Skin of body (tissue), 2 donors: ENCODE data around the gene DAP. TPM values are rescaled to one million over a fixed set of nuclear protein-coding genes. Genes with fewer than 3 reads are reported as not detected.
"Not testable (repeated sequence)": the region's sequence is repeated elsewhere in the genome, so short reads cannot be mapped to it uniquely, and the experiment has no call there.

Experiments used
- DNase-seq: peaks from one replicate; lab custom pipeline; 2025; lab: John Stamatoyannopoulos, UW
- total RNA-seq: library from RNA; depleted of rRNA; stranded (reverse); fragments of >200 nt; gene quantifications from one replicate; pipeline ENCODE4 v1.2.3, GENCODE V29; 2014

Gene DAP, protein sequence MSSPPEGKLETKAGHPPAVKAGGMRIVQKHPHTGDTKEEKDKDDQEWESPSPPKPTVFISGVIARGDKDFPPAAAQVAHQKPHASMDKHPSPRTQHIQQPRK
- 27.4 TPM for total RNA-seq

DNA sequence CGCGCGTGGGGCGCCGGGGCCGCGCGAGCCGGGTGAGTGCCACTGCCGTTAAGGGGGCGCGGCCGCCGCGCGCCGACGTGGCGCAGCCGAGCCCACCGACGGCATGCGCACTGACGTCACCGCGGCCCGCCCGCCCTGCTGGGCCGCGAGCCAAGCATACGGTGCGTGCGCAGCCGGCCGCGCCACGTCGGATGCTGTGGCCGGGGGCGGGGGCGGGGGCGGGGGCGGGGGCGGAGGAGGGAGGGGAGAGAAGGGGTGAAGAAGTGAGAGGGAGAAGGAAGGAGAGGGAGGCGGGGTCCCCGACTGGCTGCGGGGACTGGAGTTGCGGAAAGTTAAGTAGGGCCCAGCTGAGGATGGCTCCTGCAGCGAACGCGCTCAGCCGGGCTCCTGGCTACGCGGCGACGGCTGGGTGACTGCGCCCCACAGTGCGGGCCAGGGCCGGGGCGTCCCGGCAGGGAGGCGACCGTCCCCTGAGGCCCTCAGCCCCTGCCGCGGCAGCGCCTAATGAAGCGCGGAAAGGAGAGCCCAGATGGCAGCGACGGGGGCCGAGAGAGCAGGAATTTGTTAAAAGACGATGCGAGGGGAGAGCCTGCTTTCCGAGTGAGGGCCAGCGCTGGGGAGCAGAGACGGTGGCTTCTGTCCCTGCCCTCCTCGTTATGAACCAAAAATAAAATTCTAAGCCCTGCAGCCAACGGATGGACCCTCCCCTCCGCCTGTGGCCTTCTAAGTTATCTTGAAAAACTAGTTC is at the start of gene DAP:
TSS of gene DAP (minus strand) at position 50 of the 748 bp plus-strand sequence. CDS start 166 bp downstream, outside the sequence.
- DNase-seq, result peak; percentile 92

DNA sequence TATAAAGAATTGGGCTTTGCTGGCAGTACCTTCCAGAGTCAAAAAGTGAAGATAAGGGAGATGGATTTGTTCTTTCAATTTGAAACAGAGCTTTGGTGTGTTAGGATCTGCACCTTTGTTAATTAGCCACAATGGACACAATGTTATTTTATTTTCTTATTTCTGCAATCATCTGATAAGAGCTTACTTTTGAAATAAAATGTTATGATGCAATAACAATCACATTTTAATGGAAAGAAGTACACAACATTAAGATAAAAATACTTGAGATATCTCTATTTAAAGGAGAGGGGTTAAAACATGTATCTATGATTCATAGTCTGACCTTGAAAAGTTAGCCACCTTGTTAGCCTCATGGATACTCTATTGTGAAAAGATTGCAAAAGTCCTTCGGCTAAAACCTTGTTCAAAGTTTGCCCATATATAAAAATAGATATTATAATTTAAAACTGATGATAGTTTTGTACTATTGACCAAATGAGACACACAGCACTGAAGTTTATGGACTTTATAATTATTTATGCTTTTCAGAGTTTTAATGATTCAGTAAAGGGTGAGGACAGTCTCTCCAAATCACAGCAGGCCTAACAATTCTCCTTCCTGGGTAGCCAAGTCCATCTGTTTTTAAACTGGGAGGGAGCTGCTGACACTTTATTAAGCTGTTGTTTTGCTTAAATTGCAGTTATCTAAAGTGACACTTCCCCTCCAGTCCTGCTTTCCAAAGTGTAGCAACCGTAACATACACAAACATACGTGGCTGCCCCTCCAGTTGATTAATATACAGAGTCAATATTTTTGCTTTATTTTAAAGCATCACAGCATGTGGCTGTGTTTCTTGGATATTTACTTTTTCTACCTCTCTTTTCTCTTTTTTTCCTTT is 47.6 kb upstream of the DAP start:
- no peak for DNase-seq

DNA sequence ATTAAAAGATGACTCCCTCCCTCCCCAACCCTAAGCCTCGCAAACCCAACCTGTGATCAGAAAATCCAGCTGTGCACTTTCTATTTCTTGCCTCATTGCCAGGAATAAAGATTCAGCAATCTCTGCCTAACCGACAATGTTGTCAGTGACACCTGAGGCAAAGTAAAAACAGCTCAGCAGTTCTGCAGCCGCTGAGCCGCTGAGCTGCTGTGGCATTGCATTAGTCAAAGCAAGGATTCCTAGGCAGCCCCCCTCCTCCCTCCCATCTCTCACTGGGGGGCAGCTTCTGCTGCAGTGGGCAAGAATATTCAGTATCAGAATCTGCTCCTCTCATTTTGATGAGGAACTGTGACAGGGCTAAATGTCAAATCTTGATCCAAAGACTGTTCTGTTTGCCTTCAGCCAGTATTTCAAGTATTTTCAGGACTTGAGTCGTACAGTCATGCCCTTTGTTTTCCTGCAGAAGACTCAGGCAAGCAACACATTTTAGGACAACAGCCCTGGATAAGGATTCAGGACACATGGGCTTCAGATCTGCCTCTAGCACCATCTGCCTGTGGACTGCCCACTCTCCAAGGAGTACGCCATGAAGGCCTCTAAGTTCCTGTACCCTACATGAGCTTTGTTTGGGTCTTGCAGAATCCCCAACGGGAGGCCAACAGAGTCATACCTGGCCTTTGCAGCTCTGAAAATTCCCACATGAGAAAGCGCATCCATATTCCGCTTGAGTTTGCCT is 41.1 kb upstream of the DAP start:
- DNase-seq, result no peak

DNA sequence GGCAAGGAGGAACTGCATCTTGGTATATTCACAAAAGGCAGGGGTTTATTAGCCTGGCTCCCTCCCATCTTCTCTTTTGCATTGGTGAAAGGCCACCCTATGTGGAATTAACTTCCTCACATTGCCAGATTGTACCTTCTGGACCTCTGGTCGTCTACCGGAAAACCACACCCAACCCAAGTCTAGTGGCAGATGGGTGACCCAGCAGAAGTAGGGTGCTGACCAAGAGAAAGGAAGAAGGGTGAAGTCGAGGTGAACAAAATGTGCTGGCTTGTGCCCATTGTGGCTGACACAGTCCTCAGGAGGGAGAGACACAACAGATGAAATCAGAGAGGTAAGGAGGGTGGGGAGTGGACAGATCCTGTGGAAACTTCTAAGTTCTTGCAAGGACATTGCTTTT is 39.8 kb upstream of the DAP start:
- DNase-seq, result no peak

DNA sequence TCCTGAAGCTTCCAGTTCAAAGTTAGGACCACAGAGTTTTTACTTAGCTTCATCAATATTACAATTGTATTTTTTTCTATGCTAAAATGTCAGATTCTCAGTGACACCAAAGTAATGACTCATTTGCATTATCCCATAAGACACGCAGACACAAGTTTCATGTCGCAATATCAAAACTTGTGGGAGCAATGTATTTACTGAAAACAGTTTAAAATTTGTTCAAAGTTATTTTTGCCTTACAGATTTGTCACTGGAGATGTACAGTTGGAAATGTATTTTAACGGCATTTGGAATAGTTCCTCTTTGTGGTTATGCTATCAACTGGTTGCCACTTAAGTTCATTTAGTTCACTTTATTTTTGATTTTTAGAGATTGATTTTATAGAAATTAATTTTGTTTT is 36.2 kb upstream of the DAP start:
- no peak for DNase-seq

DNA sequence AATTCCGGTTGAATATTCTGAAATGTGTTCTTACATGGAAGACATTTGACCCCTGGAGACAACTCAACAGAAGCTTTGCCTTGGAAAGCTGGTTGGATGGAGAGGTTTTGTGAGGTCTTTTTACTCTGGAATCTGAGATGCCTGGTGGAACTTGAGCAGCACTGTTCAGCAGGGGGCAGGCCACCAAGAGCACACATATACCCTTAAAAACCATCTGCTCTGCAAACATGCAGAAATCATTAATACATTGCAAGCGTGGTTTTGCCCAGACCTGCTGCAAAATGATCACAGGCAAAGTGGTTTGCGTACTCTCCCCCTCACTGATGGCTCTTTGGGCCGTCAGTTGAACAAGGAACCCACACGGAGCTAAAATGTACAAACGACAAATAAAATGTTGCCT is 32.8 kb upstream of the DAP start:
- no peak for DNase-seq

DNA sequence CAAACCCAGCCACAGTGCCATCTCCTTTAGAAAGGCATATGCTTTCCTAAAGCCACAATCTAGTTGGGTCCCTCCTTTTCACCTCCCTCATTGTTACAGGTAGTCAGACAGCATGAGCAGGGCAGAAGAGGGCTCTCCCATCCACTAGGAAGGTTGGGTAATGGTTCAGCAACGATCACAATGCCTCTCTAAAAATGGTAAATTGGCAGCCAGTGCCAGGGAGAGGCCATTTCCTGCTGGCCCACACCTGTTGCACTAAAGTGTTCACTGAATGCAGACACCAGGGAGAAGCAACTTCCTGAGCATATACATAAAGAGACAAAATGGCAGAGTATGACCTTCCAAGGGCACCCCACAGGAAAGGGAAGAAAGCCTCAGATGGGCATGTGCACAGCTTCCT is 31.3 kb upstream of the DAP start:
- no peak for DNase-seq

DNA sequence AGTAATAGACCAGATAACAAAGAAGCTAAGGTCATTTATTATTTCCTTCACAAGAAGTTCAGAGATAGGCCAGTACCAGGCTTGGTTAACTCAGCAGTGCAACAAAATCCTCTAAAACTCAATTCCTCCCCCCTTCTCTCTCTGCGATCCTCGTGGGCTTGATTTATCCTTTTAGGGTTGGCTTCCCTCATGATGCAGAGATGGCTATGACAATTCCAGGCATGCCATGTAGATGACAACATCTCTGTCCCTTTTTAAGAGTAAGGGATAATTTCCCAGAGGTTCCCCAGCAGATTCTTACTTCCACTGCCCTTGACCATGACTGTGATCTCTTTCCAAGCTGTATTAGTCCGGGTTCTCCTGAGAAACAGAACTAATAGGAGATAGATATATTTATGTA is 28.7 kb upstream of the DAP start:
- DNase-seq, result no peak

DNA sequence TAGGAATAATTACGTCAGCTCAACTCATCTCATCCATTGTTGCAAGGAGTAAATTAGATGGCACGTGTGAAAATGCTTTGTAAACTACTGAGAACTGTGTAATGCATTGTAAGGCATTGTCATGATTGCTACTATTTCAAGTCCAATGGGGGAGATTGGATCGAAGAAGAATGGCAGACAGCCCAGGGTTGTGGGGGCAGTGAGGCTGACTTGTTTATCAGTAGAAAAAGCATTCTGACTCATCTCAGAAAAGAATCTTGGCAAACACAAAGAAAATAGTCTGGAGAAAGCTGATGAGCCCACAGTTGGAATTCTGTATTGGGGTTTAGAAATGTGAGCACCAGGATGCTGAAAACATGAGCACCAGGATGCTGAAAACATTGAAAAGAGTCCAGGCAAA is 28.0 kb upstream of the DAP start:
- peak; percentile 26 for DNase-seq

DNA sequence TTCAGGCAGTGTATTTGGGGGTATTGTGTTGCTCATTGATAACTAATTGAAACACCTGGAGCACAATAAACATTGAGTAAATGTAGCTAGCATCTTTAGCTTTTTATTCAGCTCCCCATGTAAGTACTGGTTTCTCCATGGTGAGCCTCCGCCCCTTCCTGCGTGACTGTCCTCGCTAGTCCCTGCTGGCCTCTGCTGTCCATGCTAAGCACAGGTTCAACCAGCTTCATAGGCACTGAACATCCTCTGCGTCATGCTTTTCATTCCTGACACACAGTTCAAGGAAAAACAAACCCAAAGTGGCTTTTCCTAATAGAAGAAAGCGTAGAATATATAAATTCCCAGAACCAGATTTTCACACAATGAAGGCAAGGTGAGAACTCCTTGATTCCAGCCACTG is 27.3 kb upstream of the DAP start:
- no peak for DNase-seq

DNA sequence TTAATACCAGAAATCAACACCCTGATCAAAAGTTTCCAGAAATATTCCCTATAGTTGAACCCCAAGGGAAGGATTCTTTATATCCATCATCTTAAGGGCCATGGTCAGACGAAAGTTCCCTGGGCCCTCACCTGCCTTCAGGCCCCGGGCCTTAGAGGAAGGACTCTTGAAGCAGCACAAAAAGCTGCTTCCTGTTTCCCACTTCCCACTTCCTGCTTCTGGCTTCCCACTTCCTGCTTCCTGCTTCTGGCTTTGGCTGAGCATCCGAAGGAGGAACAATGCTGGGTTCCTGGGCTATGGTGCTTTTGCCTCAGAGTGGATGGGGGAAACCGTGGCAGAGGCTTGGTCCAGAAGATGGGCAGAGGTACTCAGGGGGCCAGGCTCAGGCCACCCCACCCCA is 25.8 kb upstream of the DAP start:
- DNase-seq, result no peak

DNA sequence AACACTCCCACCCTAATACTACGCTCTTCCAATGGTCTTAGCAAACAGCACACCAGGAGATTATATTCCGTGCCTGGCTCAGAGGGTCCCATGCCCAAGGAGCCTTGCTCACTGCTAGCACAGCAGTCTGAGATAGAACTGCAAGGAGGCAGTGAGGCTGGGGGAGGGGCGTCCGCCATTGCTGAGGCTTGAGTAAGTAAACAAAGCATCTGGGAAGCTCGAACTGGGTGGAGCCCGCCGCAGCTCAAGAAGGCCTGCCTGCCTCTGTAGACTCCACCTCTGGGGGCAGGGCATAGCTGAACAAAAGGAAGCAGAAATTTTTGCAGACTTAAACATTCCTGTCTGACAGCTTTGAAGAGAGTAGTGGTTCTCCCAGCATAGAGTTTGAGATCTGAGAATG is 19.2 kb upstream of the DAP start:
- not testable (repeated sequence) for DNase-seq

DNA sequence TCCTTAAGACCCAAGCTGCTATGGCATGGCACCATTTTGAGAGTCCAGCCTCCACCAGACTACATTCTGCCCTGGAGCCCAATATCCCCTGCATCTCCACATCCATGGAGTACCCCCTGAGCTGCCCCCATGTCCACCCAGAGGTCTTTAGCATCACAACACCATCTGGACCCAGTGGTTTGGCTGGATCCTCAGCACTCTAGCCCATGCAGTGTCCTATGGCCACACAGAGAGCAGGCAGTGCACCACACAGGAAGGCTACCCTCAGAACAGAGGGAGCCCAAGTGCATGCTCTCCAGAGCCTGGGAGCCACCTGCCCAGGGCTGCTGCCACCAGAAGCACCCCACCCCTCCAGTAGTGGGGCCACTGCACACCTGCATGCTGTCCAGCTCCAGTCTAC is 18.6 kb upstream of the DAP start:
- no peak for DNase-seq

DNA sequence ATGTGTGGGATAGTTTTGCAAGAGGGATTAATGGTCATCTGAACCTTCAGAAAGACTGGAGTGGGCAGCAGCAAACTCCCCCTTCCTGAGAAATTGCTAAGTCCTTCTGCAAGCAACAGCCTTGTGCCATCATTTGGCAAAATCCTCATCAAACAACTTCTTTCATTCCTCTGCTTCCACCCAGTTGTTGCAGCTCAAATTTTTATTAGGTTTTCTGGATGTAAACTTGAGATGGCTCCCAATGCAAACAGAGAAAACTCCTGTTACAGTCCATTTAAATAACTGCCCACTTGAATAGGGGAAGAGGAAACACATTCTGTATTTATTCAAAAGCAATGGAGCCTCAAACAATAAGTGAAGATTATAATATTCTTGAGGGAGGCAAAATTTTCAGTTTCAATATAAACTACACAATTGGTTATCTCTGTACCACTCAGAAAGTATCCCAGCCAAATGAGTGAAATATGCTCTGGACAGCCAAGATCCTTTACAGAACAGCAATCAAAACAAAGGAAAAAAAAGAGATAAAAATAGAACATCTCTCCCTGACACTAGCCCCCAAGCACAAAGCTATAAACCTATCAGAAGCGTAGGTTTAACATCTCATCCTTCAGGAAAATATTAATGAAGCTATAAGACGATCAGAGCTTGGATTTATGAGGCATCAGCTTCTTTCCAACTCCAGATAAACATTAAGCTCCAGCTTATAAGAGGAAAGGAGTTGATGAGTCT is 17.3 kb upstream of the DAP start:
- DNase-seq, result no peak

DNA sequence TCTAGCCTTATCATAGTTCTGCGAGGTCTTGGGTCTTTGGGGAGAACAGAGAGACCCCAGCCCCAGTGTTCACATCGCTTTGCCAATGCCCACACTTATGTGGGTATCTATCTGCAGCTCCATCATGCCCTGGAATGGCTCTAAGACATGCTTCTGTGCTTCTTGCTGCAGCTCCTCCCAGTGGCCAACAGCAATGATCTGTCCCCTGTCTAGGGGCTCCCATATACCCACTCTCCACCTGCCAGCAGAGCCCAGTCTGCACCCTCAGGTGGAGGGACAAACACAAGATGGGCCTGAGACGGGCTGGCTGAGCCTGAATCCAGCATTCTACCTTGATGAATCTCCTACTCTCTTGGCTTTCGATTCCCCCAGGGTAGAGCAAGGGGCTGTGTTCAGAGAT is 14.6 kb upstream of the DAP start:
- no peak for DNase-seq

DNA sequence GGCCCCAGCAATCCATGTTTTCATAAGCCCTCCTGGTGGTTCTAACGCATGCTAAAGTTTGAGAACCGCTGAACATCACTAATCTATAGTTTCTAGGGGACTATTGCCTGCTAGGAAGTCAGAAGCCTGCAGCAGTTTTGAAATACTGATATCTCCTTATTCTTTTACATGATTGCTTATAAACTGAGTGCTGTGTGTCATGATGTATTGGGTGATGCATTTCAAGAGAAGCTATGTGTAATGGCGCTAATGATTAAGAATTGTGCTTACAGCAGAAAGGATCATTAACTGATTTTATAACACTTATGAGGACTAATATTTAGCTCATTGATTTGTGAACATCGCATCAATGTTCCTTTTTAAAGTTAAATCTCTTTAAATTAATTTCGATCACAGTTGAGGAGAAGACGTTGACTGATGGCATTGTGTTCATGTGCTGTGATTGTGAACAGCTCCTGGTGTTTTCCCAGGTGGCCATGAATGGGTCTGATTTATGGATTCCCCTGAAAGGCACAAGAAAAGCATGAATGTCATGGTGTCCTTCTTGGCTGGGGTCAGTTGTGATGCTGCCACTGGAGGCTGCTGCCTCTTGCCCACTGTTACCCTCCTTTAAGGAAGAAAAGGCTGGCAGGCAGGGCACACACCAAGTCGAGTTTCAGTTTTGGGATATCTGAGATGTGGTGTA is 12.0 kb upstream of the DAP start:
- no peak for DNase-seq

DNA sequence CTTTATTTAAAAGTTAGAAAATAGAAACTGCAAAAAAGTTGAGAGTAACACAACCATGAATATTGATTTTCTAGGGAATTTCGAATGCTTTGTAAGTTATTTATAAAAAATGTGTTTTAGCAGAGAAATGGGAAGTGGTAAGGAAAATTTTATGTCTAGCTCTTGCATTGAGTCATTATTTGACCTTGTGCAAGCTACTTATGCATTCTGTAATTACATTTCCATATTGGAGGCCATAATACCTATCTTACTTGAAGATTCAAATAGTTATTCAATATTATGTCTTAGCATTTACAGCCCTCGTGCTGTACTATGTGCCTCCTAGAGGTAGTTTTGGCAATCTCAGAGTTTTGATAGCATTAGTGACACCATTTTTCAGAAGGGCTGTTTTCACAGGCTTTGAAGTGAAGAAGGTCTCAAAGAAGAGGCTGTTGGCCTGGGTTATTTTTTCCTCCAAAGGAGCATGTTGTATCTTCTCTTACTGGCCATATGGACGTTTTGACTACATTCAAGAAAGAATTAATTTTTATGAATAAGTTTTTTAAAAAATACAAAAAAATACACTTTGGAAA is 7.4 kb upstream of the DAP start:
- DNase-seq, result no peak

DNA sequence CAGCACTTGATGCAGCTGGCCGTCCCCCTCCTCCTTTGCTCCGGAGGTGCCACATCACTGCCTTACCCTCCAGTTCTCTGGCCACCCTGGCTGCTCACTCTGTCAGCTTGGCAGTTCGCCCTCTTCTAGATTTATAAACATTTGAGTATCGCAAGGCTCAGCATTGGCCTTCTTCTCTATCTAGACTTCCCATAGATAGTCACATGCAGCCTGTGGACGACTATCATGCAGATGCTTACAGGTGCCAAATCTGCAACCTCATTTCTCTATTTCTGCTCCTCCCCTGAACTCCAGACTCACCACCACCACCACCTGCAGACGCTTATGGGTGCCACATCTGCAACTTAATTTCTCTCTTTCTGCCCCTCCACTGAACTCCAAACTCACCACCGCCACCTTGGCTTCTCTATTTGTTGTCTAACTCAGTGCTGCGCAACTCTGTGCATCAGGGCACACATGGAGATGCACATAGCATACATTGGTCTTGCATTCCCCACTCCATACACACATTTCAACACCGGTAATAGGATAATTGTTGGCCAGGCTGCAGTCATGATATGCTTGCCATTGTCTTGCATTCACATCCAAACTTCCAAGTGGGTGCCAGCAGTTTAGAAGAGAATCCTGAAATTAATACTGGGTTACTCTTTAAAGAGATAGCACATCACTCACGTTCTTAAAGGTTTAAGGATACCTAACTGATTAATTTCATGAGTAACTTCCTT is 1.9 kb upstream of the DAP start:
- DNase-seq, result no peak

DNA sequence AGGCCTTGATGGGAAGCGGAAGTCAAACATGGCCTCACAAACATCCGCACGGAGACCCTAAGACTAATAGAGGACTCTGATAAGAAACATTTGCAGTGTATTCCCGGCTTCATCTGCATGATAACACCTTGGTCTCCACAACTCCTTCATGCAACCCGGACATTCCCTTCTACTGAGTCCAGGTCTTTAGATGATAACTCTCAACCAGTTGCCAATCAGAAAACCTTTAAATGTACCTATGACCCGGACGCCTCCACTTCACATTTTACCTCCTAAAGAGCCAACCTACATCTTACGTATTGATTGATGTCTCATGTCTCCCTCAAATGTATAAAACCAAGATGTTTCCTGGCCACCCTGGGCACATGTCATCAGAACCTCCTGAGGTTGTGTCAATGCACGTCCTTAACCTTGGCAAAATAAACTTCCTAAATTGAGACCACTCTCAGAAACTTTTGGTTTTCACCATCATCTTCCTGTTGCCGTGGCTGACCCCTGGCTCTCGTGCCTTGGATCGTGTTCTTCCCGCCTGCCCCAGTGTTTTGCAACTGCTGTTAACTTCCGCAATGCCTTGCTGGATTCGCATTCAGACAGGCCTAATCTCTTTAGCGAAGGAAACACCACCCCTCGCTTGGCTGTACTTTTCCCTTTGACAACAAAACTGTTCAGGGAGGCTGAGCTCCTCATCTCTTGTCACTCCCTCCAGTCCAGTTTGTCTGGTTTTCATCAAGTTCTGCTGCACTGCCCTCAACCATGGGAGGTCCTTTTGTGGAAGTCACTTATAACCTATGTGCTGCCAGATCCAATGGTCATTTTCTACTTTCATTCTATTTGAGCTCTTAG is 1.1 kb upstream of the DAP start:
- no peak for DNase-seq
